Thymus (tissue), 11 donors: ENCODE measurements around the gene CELF5. TPM values are rescaled to one million over a fixed set of nuclear protein-coding genes. Genes with fewer than 3 reads are reported as not detected.
"Not testable (repeated sequence)": the region's sequence is repeated elsewhere in the genome, so short reads cannot be mapped to it uniquely, and the experiment has no call there.

ENCODE experiments used
- DNase-seq, 9 donors: peaks; one replicate each; pipeline ENCODE4 v3.0.0-alpha.2; 2013; ENCODE audit warnings: low spot score in 9 of 9, low read depth in 6 of 9, missing footprints in 1 of 9
- H3K27ac ChIP-seq, 2 donors: one replicate each; pipeline ENCODE4 v1.5.1; 2013; ENCODE audit warnings: control low read depth in 1 of 2, low read depth in 1 of 2, low read length in 1 of 2, mild to moderate bottlenecking in 1 of 2, moderate library complexity in 1 of 2
- H3K27me3 ChIP-seq, 2 donors: one replicate each; pipeline ENCODE4 v1.5.1; 2013; ENCODE audit warnings: low read length in 1 of 2; ENCODE audit not compliant: control insufficient read depth in 2 of 2, insufficient read depth in 1 of 2
- H3K36me3 ChIP-seq, 2 donors: one replicate each; pipeline ENCODE4 v1.5.1; 2013; ENCODE audit warnings: low read length in 1 of 2, mild to moderate bottlenecking in 1 of 2, moderate library complexity in 1 of 2; ENCODE audit not compliant: control insufficient read depth in 2 of 2, insufficient read depth in 2 of 2
- H3K4me1 ChIP-seq, 2 donors: one replicate each; pipeline ENCODE4 v1.5.1; 2013; ENCODE audit warnings: low read length in 2 of 2; ENCODE audit not compliant: control insufficient read depth in 2 of 2, insufficient read depth in 2 of 2
- H3K4me3 ChIP-seq, 2 donors: one replicate each; pipeline ENCODE4 v1.5.1; 2013; ENCODE audit warnings: low read length in 2 of 2, control low read depth in 1 of 2, mild to moderate bottlenecking in 1 of 2
- H3K9me3 ChIP-seq, 2 donors: one replicate each; pipeline ENCODE4 v1.5.1; 2013; ENCODE audit warnings: low read length in 1 of 2, mild to moderate bottlenecking in 1 of 2; ENCODE audit not compliant: control insufficient read depth in 2 of 2, insufficient read depth in 1 of 2
- WGBS: extraction: QIAGEN DNeasy Blood & Tissue Kit; methylation state at CpG from one replicate; pipeline ENCODE4 v1.1.7; 2013; 5-methylcytosine and 5-hydroxymethylcytosine counted together
- polyA plus RNA-seq: library from polyadenylated mRNA; stranded (reverse); fragments of 200-250 nt; gene quantifications from one replicate; pipeline ENCODE4 v1.2.3, GENCODE V29; 2013
- total RNA-seq: library from RNA; stranded (reverse); fragments of 120-200 nt; gene quantifications from one replicate; pipeline ENCODE4 v1.2.4, GENCODE V29; 2013
- donor health status: healthy.

CELF5 gene
- total and polyA plus RNA-seq, 2 donors, result 0.28 to 1.4 TPM

DNA sequence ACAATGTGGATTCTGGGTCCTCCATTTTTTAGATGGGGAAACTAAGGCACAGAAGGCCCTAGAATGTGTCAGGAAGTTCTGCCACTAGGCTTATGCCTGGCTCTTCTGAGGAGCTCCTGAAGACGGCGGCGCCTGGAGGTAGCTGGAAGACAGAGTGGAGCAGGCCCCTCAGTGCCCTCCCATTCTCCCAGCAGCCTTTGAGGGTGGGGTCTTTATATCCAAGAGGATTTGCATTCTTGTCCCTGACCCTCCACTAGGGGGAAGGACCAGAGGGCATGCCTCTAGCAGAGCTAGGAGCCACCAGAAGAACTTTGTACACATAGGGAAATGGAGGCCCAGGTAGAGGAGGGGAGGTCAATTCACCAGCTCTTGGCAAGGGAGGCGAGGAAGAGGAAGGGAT lies 9.4 kb downstream of the CELF5 start:
- H3K27me3 ChIP-seq, result peaks cover 3 to 25% of the 10 kb centered on the region in 2 donors
- WGBS, result 77% methylated on average over 4 of the region's 4 CpGs

DNA sequence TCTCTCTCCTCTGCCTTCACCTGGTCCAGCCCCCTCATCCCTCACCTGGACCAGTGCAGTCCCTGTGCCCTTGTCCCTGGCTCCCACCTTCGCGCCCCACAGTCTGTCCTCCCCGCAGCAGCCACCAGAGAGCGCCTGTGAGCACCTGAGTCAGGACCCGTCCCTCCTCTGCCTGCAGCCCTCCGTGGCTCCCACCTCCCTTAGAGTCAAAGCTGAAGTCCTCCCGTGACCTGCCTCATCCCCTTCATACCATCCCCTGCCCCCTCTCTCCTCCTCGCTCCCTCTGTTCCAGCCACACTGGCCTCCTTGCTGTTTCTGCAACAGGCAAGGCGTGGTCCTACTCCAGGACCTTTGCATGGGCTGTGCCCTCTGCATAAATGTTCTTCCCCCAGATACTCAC lies 10.3 kb downstream of the CELF5 start:
- Histone ChIP-seq H3K27me3 (peaks cover 2 to 15% of the 10 kb centered on the region in 2 donors), H3K27ac (no peak overlapping the region), H3K4me1 (no peaks in the 10 kb centered on the region), H3K4me3 (no peak overlapping the region), H3K9me3 (peaks cover 0 to 6% of the 10 kb centered on the region in 2 donors), H3K36me3 (no peaks in the 10 kb centered on the region)
- 65% methylated on average over 9 of the region's 9 CpGs for WGBS
- DNase-seq, result no peak

More for the DNA sequence above, 9.4 kb downstream of the CELF5 start:
- DNase-seq, result no peak
- peaks cover 0 to 10% of the 10 kb centered on the region in 2 donors for H3K9me3 ChIP-seq
- H3K4me3 ChIP-seq, result no peak overlapping the region
- peaks cover under 1 to 3% of the 10 kb centered on the region in 2 donors for H3K4me1 ChIP-seq
- no peaks in the 10 kb centered on the region for H3K36me3 ChIP-seq
- H3K27ac ChIP-seq, result no peak overlapping the region

DNA sequence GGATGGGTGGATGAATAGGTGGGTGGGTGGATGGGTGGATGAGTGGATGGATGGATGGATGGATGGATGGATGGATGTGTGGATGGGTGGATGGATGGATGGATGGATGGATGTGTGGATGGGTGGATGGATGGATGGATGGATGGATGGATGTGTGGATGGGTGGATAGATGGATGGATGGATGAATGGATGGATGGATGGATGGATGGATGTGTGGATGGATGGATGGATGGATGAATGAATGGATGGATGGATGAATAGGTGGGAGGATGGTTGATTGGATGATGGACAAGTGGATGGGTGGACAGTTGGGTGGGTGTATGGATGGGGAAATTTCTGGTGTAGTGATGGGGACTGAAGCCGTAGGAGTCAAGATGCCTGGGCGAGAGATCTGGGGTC lies 11.1 kb downstream of the CELF5 start:
- DNase-seq, H3K9me3 ChIP-seq, H3K27me3 ChIP-seq, H3K27ac ChIP-seq, H3K4me3 ChIP-seq, H3K4me1 ChIP-seq, H3K36me3 ChIP-seq: not testable (repeated sequence)
- 93% methylated on average over 2 of the region's 2 CpGs for WGBS

DNA sequence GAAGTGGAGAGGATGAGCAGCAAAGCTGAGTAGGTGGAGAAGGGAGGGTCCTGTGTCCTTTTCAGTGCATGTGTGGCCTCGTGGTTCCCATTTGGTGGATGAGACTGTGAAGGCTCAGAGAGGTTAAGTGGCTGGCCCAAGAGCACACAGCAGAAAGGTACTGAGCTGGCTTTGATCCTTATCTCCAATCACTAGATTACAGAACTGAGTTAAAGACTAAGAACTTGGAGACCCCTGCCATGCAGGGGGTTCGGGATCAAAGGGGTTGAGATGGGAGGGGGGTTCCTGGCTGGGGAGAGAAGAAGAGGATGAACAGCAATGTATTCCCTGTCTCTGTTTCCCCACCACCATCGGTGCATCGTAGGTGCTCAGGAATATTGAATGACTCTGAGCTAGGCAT lies 11.8 kb downstream of the CELF5 start:
- Histone ChIP-seq H3K36me3 (no peaks in the 10 kb centered on the region), H3K27ac (no peak overlapping the region), H3K4me3 (no peak overlapping the region), H3K4me1 (no peaks in the 10 kb centered on the region), H3K9me3 (peaks cover 0 to 4% of the 10 kb centered on the region in 2 donors), H3K27me3 (peaks cover 0 to 3% of the 10 kb centered on the region in 2 donors)
- 84% methylated on average over 4 of the region's 4 CpGs for WGBS
- DNase-seq, result no peak

DNA sequence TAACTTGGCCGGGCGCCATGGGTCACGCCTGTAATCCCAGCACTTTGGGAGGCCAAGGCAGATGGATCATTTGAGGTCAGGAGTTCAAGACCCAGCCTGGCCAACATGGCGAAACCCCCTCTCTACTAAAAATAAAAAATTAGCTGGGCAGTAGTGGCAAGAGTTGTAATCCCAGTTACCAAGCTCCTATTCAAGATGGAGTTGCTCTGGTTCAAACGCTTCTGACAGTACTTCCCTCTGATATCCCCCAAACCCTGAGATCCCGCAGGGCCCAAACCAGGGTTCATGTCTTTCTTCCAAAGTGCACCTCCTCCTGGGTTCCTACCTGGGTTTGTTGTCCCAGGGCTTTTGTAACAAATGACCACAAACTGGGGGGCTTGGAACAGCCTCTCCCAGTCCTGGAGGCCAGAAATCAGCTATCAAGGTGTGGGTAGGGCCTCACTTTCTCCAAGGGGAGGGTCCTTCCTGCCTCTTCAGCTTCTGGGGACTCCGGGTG lies 13.7 kb downstream of the CELF5 start:
- H3K4me1 ChIP-seq, result no peaks in the 10 kb centered on the region
- WGBS, result 95% methylated on average over 7 of the region's 7 CpGs
- H3K27ac ChIP-seq, result no peak overlapping the region
- no peak for DNase-seq
- H3K36me3 ChIP-seq, result no peaks in the 10 kb centered on the region
- H3K4me3 ChIP-seq, result no peak overlapping the region
- peaks cover 0 to 3% of the 10 kb centered on the region in 2 donors for H3K27me3 ChIP-seq
- peaks cover 0 to 4% of the 10 kb centered on the region in 2 donors for H3K9me3 ChIP-seq

DNA sequence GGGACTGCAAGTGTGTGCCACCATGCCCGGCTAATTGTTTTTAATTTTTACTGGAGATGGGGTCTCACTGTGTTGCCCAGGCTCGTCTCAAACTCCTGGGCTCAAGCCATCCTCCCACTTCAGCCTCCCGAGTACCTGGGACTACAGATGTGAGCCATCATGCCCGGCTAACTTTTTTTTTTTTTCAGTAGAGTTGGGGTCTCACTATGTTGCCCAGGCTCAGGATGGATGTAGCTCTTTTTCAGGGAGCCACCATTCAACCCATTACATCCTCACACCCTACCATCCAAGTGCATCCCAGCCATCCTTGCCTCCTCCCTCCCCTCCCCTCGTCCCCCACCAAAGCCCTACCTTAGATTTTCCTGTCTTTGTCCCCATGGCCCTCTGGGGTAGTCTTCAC lies 14.9 kb downstream of the CELF5 start:
- WGBS, result 89% methylated on average over 5 of the region's 5 CpGs
- no peak for DNase-seq
- Histone ChIP-seq H3K9me3 (peaks cover 0 to 4% of the 10 kb centered on the region in 2 donors), H3K36me3 (no peaks in the 10 kb centered on the region), H3K4me1 (no peaks in the 10 kb centered on the region), H3K27me3 (peaks cover 0 to 3% of the 10 kb centered on the region in 2 donors), H3K27ac (no peak overlapping the region), H3K4me3 (no peak overlapping the region)

DNA sequence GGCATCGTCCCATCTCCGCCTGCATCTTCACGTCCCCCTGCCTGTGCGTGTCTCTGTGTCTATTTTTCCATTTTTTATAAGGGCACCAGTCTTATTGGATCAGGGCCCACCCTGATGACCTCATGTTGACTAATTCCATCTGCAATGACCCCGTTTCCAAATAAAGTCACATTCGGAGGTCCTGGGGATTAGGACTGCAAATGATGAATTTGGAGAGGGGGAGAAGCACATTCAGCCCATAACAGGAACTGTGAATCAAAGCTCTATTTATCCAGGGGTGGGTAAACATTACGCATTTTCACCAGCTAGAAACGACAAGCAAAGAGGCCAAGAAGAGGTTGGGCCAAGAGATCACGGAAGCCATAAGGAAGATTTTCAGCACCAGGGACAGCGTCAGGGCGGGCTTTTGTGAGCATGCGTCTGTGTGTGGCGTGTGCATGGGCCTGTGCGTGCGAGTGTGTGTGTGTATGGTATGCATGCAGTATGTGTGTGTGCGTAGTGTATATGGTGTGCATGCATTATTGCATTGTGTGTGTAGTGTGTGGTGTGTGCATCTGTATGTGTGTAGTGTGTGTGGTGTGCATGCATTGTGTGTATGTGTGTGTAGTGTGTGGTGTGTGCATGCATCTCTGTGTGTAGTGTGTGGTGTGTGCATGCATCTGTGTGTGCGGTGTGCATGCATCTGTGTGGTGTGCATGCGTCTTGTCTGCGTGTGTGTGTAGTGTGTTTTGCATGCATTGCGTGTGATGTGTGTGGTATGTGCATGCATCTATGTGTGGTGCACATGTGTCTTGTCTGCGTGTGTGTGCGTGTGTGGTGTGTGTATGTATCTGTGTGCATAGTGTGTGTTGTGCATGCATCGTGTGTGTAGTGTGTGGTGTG lies 19.6 kb downstream of the CELF5 start:
- H3K27me3 ChIP-seq, result no peaks in the 10 kb centered on the region
- WGBS, result 50% methylated on average over 23 of the region's 23 CpGs
- no peak overlapping the region for H3K4me3 ChIP-seq
- H3K27ac ChIP-seq, result no peak overlapping the region
- DNase-seq, result peak in 8 of 9 donors; percentile 41 to 84 (median 68)
- no peaks in the 10 kb centered on the region for H3K36me3 ChIP-seq
- no peaks in the 10 kb centered on the region for H3K4me1 ChIP-seq
- no peaks in the 10 kb centered on the region for H3K9me3 ChIP-seq

DNA sequence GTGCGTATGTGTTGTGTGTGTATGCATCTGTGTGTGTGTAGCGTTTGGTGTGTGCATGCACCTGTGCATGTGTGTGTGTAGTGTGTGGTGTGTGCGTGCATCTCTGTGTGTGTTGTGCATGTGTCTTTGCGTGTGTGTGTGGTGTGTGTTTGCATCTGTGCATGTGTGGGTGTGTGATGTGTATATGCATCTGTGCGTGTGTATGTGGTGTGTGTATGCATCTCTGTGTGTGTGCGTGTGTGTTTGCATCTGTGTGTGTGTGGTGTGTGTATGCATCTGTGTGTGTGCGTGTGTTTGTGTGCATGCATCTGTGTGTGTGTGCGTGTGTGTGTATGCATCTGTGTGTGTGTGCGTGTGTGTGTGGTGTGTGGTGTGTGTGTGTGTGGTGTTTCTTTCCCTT lies 20.6 kb downstream of the CELF5 start:
- no peaks in the 10 kb centered on the region for H3K27me3 ChIP-seq
- no peak for DNase-seq

DNA sequence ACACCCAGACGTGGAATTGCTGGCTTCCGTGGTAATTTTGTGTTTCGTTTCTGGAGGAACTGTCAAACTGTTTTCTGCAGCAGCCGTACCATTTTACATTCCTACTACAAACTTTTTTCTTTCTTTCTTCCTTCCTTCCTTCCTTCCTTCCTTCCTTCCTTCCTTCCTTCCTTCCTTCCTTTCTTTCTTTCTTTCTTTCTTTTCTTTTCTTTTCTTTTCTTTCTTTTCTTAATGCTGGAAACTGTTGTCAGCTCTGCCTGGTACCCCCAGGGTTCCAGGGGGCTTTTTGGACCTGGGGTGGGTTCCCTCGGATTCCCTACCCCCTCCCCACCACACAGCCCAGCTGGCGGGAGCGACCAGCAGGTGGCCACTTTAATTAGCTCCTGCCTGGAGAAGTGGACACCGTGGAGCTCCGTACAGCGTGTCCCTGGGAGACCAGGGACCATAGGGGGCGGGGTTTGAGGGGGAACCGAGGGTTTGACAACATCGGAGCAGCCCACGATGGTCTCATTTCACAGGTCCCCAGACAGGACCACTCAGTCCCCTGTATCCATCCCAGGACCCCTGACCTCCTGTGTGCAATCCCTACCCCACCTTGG lies 24.4 kb downstream of the CELF5 start:
- Histone ChIP-seq H3K4me1 (no peaks in the 10 kb centered on the region), H3K4me3 (no peak overlapping the region), H3K9me3 (peaks cover 4 to 14% of the 10 kb centered on the region in 2 donors), H3K27ac (no peak overlapping the region), H3K27me3 (no peaks in the 10 kb centered on the region), H3K36me3 (no peaks in the 10 kb centered on the region)
- DNase-seq, result no peak
- WGBS, result 55% methylated on average over 14 of the region's 14 CpGs

More for the DNA sequence above, 20.6 kb downstream of the CELF5 start:
- Histone ChIP-seq H3K36me3 (no peaks in the 10 kb centered on the region), H3K27ac (no peak overlapping the region), H3K4me1 (no peaks in the 10 kb centered on the region), H3K4me3 (no peak overlapping the region), H3K9me3 (peaks cover 0 to 4% of the 10 kb centered on the region in 2 donors)
- 95% methylated on average over 9 of the region's 9 CpGs for WGBS
